ENCODE data around the gene MAFF. TPM values are rescaled to one million over a fixed set of nuclear protein-coding genes. Genes with fewer than 3 reads are reported as not detected.
A peak's percentile ranks its signal among the peaks of the same experiment; 100 is the strongest.

MAFF gene
- total and polyA plus RNA-seq, 9 of the 15 experiments (the other 6 are each of a cell fraction or from before 2014, with no cell fraction given) = 0.51 to 8.0 (median 5.4) TPM

DNA sequence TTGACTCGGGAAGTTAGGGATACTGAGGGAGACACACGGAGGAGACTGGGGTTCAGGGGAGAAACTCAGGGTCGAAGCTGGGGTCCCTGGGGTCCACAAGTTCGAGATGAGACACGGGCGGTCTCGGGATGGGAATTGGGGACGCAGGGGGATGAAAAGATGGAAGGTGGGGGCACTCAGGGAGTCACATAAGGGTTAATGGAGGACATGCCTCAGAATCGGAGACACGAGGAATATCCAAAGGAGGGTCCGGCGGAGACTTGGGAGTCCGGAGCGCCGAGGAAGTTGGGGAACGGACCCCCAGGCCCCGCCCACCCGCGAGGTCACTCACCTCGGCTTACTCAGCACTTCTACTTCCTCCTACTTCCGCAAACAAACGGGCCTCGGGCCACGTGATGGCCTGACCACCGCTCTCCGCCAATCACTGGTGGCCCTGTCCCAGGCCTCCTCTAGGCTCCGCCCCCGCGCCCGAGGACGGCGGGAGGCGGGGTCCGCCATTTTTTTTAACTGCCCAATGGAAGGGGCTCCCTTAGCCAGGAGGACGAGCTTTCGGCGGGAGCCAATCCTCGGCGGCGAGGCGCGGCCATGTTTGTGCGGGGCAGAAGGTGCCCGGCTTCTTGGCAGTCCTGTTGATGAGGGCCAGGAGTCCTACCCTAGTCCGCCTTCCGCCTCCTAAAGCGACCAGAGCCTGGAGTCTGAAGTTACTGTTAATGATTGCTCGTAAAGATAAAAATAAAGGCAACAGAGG, 20.2 kb upstream of the MAFF start, which contains the start of gene PLA2G6 (continued):
- TF ChIP-seq, protein P1, sequence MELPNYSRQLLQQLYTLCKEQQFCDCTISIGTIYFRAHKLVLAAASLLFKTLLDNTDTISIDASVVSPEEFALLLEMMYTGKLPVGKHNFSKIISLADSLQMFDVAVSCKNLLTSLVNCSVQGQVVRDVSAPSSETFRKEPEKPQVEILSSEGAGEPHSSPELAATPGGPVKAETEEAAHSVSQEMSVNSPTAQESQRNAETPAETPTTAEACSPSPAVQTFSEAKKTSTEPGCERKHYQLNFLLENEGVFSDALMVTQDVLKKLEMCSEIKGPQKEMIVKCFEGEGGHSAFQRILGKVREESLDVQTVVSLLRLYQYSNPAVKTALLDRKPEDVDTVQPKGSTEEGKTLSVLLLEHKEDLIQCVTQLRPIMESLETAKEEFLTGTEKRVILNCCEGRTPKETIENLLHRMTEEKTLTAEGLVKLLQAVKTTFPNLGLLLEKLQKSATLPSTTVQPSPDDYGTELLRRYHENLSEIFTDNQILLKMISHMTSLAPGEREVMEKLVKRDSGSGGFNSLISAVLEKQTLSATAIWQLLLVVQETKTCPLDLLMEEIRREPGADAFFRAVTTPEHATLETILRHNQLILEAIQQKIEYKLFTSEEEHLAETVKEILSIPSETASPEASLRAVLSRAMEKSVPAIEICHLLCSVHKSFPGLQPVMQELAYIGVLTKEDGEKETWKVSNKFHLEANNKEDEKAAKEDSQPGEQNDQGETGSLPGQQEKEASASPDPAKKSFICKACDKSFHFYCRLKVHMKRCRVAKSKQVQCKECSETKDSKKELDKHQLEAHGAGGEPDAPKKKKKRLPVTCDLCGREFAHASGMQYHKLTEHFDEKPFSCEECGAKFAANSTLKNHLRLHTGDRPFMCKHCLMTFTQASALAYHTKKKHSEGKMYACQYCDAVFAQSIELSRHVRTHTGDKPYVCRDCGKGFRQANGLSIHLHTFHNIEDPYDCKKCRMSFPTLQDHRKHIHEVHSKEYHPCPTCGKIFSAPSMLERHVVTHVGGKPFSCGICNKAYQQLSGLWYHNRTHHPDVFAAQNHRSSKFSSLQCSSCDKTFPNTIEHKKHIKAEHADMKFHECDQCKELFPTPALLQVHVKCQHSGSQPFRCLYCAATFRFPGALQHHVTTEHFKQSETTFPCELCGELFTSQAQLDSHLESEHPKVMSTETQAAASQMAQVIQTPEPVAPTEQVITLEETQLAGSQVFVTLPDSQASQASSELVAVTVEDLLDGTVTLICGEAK (IDR thresholded peaks at IDR 0.05) = no peak
- TF ChIP-seq, protein P1 (CRISPR knock-in tag; IDR thresholded peaks at IDR 0.05) = no peak
- TF ChIP-seq, protein P2, sequence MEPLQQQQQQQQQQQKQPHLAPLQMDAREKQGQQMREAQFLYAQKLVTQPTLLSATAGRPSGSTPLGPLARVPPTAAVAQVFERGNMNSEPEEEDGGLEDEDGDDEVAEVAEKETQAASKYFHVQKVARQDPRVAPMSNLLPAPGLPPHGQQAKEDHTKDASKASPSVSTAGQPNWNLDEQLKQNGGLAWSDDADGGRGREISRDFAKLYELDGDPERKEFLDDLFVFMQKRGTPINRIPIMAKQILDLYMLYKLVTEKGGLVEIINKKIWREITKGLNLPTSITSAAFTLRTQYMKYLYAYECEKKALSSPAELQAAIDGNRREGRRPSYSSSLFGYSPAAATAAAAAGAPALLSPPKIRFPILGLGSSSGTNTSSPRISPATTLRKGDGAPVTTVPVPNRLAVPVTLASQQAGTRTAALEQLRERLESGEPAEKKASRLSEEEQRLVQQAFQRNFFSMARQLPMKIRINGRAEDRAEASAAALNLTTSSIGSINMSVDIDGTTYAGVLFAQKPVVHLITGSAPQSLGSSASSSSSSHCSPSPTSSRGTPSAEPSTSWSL (CRISPR knock-in tag; IDR thresholded peaks at IDR 0.05; ENCODE audit: borderline replicate concordance) = no peak
- TF ChIP-seq, protein P3, sequence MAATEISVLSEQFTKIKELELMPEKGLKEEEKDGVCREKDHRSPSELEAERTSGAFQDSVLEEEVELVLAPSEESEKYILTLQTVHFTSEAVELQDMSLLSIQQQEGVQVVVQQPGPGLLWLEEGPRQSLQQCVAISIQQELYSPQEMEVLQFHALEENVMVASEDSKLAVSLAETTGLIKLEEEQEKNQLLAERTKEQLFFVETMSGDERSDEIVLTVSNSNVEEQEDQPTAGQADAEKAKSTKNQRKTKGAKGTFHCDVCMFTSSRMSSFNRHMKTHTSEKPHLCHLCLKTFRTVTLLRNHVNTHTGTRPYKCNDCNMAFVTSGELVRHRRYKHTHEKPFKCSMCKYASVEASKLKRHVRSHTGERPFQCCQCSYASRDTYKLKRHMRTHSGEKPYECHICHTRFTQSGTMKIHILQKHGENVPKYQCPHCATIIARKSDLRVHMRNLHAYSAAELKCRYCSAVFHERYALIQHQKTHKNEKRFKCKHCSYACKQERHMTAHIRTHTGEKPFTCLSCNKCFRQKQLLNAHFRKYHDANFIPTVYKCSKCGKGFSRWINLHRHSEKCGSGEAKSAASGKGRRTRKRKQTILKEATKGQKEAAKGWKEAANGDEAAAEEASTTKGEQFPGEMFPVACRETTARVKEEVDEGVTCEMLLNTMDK (IDR thresholded peaks at IDR 0.05; ENCODE audit: borderline replicate concordance, insufficient read depth, low read depth, low read length, poor library complexity, severe bottlenecking) = no peak
- TF ChIP-seq NEUROD1 (IDR thresholded peaks at IDR 0.05; ENCODE audit: borderline replicate concordance, low read depth, low read length, partially characterized antibody) (peak; percentile 26), MEIS2 (IDR thresholded peaks at IDR 0.05; ENCODE audit: partially characterized antibody) (peak; percentile 11), SRSF7 (optimal IDR thresholded peaks at IDR 0.05; ENCODE audit: low read depth, low read length) (no peak), NFRKB (IDR thresholded peaks at IDR 0.05; ENCODE audit: low read depth) (peak; percentile 95), SIX5 (IDR thresholded peaks at IDR 0.05; ENCODE audit: borderline replicate concordance in 1 of 2, insufficient read depth in 1 of 2, low read depth in 1 of 2, low read length in 2 of 2) (no peak; a peak in 1 of 4 replicates), ZNF23 (CRISPR knock-in tag; IDR thresholded peaks at IDR 0.05) (no peak), RAD51 (IDR thresholded peaks at IDR 0.05; ENCODE audit: borderline replicate concordance, low read depth) (peak; percentile 95), ARHGAP35 (IDR thresholded peaks at IDR 0.05; ENCODE audit: partially characterized antibody) (no peak), NUFIP1 (IDR thresholded peaks at IDR 0.05; ENCODE audit: partially characterized antibody) (no peak), NR2C2 (CRISPR knock-in tag; IDR thresholded peaks at IDR 0.05) (no peak), NR2C2 (tag; IDR thresholded peaks at IDR 0.05) (peak; percentile 89)
